Renal pelvis (tissue), 4 donors: Measurements from ENCODE around the gene MMD. TPM values are rescaled to one million over a fixed set of nuclear protein-coding genes. Genes with fewer than 3 reads are reported as not detected.
"Not testable (repeated sequence)": the region's sequence is repeated elsewhere in the genome, so short reads cannot be mapped to it uniquely, and the experiment has no call there.

Source experiments
- DNase-seq: peaks from one replicate; pipeline ENCODE4 v3.0.0-alpha.2; 2013
- polyA plus RNA-seq, 3 donors: library from polyadenylated mRNA; unstranded; fragments of 120-200 nt; gene quantifications; one replicate each; pipeline ENCODE4 v1.2.1, GENCODE V29; 2013; ENCODE audit not compliant: insufficient read length in 3 of 3

MMD gene
- polyA plus RNA-seq, 3 donors = 18.0 to 20.8 (median 18.9) TPM

DNA sequence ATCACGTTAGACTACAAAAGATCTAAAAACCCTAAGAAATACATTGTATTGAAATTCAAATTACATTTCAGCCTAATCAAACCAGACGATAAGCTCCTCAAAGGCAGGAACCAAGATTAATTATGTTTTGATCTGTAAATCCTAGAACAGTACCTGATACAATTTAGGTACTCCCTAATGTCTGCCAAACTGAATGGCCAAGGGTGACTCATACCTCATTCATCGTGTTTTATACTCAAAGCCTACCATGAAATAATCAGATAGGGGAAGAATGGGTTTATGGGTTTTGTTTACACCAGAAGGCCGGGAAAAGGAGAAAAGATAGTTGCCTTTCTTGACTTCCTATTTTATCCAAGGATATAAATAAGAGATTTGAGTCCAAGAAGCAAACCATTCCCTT, 19.3 kb downstream of the MMD start:
- no peak for DNase-seq

DNA sequence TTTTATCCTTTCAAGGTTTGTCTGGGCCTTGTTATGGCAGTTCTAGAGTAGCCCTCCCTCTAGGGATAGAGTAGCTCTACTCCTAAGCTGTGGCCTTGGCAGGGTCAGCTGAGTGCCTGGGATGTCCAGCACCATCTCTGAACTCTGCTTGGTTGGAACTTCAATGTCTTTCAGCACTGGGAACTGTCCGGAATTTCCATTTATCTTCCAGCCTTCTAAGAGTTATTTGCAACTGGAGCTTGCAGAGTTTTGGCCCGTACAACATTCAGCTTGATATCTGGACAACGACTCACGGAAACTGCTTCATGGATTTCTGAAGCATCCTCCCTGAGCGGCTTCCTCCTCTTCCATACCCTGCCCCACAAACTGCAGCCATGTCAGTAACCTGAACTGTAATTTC, 22.9 kb downstream of the MMD start:
- no peak for DNase-seq

DNA sequence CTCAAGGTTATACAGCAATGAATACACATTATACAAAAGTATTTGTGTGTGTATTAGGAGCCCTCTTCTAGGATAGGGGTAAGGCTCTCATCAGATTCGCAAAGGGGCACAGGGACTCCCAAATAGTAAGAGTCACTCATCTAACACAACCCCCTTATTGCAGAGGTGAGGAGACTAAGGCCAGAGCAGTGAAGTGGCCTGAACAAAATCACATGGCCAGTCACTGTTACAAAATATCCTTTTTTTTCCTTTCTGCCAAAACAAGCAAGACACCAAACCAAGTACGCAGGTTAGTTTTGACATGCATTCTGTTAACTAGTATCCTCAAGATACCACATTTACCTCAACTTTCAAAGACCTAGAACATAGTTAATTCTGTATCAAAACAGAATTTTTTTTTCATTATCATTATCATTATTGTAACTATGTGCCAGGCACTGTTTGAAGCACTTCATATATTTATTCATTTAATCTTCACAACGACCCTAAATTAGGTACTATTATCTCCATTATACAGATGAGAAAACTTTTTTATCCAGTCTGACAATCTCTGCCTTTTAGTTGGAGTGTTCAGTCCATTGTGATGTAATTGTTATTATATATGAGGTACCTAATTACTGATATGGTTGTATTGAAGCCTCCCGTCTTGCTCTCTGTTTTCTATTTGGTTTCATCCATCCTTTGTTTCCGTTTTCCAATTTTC, 25.7 kb downstream of the MMD start:
- DNase-seq = no peak

DNA sequence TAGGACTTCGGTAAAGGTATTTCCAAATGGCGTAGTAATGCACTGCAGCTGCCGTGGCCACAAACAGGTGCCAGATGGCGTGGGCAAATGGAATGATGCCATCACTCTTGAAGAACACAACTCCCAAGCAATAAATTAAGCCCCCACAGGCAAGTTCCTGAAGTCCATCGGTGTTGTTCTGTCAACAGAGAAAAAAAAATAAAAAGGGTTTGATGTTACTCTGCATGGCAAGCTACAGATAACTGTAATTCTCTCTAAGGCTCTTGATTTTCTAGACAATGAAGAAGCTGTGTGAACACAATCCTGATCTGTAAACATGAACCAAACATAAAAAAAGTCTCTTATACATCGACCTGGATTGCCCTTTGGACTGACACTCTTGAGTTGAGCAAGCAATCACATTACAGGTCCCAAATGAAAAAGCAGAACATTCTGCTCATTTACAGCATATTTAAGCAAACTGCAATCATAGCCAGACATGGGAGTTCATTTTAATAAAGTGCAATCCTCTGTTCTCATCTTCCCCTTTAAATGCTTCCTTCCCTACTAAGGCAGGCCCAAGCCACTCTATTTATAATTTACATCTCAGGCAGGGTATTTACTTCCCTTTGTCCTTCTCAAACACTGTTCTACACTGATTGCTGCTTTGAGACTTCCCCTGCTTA, 27.1 kb downstream of the MMD start:
- no peak for DNase-seq

DNA sequence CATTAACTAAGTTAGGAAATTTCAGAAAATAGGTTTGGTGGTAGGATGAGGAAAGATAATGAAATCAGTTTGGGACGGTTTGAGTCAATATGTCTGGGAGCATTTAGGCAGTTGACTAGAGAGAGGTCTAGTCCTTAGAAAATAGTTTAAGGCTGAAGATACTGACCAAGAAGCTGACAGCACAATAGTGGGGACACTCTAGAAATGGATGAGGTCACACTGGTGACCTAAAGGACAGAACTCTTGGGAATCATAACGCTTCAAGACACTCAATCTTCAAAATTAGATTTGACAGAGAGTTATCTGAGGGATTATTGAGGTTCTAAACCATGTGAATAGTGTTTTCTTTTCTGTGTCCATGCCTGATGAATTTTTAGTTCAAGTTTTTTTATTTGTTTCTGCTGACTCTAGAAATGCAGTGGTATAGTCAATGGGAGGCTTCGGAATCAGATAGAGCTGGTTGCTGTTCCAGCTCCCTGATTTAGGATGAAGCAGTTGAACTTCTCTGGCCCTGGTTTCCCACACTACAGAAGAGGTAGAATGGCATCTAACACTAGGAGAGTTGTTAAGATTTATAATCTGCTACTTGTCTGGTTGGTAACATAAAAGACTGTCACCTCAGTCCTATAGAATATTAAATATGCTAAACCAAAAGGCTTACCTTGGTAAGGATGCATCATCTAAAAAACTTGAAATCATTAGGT, 29.7 kb downstream of the MMD start:
- DNase-seq = no peak

DNA sequence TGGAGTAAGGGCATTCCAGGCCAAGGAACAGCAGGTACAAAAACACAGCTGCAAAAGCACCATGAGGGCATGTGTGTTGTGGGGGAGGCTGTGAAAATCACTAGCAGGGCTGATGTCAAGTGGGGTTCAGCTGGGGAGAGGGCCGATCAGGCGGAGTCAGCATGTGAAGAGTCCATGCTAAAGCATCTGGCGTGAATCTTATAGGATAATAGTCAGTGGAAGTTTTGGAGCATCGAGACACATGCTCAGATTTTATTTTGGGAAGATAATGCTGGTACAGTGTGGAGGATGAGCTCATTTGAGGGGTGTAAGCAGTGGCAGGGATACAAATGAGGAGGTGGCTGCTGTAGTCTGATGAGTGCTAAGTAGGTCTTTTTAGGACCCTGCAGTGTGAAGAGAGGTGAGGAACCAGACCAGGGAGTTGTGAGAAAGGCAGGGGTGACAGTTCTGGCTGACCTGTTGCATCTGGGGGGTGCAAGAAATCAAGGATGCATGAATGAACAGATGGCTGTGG, 30.3 kb downstream of the MMD start:
- no peak for DNase-seq

DNA sequence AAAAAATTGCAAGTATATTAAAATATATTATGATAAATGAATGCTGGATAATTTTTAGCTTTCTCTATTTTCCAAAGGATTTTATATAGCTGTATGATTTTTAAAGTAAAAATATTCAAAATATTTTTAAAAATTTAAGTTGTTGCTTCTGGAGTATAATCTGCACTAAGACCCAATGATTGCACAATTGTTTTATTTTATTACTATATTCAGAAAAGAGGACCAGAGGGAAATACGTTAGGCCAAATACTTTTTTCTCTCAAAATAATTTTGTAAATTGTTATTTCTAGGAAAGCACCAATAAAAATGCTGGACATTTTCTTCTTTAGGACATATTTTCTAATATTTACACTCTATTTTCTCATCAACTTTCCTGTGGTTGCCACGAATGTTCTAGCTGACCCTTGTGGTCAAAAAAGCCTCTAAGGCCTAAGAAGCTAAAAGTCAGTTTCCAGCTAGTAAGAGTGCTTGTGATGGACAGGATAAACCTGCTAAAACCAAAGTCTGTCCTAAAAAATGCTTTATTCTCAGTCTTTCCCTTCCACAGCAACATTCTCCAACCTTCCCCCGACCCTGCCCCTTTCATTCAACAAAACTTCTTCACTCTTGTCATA, 31.2 kb downstream of the MMD start:
- DNase-seq = no peak

DNA sequence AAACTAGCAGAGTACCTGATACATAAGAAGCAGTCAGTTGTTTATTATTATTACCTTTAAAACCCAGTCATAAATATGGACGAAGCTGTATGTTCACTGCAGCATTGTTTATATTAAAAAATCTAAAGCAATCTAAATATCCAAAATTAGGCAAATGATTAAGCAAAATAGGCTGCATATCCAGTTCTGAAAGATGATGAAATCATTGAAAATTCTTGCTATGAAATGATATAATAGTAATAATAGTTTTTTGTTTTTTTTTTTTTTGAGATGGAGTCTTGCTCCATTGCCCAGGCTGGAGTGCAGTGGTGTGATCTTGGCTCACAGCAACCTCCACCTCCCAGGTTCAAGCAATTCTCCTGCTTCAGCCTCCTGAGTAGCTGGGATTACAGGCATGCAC, 31.9 kb downstream of the MMD start:
- DNase-seq = not testable (repeated sequence)

DNA sequence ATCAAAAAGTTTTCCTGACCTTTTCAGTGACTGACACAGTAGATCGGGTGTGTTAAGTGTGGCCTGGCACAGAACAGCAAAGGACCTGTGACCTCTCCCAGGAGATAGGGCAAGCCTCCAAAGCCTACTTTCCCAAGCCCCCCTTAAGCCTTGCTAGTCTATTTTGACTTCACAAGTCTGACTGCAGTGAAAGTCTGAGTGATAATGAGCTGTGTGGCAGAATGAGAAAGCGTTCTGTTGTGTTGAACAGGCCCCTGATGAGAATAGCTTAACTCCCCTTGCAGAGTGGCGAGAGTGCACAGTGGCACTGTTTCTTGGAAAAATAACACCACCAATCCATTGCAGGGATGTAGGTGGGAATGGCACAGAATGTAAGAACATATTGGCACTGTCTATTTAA, 32.8 kb downstream of the MMD start:
- DNase-seq = no peak

DNA sequence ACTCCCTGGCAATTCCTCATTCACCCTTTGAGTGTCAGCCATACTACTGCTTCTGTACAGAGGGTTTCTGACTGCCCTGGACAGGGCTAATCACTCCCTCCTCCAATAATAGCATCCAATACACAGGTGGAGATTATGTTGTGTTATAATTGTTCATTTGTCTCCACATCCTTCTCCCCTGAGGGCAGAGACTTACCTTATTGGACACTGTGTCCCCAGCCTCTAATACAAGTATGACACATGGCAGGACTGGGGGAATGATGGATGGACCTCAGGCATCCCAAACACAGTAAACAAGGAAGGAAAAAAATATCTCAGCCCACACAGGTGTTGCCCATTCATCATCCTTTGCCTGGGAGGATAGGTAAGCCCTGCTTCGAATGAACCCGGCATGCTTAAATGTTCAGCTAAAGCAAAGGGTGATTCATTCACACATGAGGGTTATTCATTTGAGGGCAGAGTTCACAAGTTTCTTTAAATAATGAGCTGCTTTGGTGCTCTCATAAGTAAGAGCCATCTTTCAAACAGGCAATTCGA, 34.8 kb downstream of the MMD start:
- no peak for DNase-seq

DNA sequence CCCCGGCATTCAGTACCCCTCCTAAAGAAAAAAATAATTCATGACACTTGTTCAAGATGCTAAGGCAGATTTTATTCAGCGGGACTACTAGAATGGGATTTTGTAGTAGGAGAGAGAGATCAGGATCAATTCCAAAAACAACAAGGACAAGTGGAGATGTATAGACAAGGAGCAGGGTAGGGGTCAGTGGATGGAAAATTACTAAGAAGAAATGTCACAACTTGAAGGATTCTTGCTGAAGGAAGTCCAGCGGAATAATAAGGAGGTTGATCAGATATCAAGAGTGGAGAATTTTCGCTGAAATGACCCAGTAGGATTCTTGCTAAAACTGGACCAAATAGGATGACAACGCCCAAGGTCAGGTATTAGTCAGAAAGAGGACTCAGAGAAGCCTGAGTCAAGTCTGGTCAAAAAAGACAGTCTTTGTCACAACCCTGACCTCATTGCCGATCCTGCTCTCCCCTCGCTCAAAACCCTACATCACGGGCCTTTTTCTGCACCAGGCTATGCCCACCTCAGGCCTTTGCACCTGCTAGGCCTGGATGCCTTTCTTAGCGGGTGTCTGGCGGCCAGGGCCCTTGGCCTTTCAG, 36.9 kb downstream of the MMD start:
- peak; percentile 64 for DNase-seq

DNA sequence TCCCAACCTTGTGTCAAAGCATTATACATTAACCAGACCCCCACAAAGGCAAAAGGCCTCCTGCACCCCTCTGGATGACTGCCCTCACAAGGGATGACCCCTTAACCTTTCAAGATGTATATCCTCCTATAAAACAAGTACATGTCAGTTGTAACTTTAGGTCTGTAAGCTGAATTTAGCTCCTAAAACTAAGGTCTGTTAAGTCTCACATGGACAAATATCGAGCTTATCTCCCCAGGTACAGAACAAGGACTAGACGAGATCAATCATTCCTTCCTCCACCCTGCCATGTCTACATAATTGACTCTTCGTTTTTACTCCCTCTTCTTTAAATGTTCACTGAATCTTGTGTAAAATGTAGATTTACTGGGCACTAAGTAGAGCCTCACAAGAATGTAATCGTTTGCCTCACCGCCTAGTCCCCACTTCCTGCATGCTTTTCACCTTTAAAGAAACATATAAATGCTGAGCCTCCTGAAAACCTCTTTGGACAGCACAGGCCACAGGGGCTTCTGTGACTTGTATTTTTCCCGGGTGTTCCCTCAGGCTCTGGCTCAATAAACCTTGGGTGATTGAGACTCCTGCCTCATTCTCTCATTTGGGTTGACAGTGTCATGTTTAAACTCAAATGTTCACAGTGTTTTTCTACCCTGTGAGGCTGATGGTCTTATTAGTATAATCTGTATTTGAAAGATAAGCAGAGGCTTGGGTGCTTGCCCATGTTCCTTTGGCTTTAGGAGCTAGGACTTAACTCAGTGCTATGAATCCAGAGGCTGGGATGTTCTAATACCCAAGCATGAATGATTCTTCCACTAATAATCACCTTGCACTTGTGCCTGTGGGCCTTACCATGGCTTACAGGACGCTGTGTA, 37.6 kb downstream of the MMD start:
- peak; percentile 15 for DNase-seq

DNA sequence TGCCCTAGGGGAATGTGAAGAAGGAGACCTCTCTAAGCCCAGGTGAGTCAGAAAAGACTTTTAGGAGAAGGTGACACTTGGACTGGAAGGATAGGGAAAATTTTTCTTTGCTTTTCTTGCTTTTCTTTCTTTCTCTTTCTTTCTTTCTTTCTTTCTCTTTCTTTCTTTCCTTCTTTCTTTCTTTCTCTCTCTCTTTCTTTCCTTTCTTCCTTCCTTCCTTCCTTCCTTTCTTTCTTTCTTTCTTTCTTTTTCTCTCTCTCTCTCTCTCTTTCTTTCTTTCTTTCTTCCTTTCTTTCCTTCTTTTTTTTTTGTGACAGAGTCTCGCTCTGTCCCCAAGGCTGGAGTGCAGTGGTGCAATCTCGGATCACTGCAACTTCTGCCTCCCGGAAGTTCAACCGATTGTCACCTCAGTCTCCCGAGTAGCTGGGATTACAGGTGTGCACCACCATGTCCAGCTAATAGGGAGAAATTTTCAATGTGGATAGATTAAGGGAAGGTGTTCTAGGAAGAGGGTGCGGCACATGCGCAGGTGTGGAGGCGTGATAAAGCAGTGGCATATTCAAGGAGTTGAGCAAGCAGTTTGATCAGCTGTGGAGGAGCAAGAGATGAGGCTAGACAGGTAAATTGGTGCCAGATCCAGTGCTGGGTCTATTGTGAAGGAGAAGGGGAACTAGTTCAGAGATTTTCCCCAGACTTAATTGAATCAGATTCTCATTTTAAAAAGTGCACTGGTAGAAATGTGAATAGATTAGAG, 40.4 kb downstream of the MMD start:
- DNase-seq = no peak

DNA sequence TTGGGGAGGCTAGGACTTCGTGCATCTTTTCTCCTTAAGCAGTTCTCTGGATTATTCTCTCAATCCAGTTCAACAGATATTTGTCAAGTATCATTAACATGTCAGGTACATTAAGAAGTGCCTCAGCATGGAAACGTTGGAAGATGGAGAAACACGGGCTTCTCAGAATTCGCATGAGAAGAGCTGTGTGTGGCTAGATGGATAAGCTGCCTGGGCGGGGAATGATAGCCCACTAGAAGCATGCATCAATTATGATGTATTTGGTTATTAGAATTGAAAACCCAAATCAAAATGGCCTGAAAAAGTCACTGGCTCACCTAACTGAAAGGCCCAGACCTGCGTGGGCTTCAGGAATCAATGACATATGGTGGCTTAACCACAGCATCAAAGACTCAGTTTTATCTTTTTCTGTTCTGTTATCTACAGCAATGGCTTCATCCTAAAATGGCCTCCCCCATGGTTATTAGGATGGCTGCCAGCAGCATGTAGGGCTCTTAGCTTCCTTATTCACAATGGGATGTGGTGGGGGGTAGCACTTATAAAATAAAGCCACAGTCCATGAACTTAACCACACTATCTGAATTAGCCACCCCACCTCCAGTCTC, 43.9 kb downstream of the MMD start:
- no peak for DNase-seq

DNA sequence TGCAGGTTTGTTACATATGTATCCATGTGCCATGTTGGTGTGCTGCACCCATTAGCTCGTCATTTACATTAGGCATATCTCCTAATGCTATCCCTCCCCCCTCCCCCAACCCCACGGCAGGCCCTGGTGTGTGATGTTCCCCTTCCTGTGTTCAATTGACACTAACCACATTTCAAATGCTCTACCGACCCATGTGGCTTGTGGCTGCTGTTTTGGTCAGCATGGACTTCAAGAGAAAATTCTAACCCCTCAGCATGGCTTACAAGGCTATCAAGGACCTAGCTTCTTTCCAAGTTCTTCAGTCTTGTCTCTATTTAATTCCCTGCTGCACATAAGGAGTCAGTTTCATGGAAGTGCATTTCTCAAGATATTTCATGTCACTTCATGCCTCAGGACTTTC, 52.9 kb downstream of the MMD start:
- no peak for DNase-seq

DNA sequence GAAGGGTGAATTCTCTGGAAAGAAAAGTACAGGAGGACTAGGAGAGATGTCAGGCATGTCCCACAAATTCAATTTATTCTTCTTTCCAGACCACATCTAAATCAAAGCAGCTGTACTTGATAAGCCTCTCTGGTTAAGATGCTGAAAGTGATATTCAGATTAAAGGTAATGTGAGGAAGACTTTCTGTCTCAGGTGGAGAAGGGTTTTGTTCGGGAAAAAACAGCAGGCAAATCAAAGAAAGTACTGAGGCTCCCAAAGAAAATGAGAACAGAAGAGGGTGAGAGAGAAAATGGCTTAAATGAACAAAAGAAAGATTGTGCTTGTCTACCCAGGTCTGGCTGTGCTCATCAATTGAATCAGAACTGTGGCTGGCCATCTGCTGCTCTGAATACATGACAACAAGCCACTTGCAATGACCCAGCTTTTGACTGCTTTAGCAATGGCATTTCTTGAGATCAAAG, 55.6 kb downstream of the MMD start:
- no peak for DNase-seq

DNA sequence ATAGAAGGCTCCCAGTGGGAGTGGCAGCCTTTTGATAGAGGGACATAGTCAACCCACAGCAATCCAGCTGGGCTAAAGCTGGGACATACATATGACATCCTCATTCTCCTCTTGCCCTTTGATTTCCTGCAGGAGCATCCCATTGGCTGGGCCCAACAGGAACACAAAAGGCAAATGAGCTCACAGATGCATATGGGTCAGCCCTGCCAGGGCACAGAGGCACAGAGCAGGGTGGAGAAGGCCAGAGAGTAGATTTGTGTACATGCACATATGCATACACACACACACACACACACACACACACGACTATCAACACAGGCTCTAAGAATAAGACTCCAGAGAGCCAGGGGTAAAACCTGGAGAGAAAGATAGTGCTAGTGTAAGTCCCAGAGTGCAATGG, 58.6 kb downstream of the MMD start:
- DNase-seq = no peak

DNA sequence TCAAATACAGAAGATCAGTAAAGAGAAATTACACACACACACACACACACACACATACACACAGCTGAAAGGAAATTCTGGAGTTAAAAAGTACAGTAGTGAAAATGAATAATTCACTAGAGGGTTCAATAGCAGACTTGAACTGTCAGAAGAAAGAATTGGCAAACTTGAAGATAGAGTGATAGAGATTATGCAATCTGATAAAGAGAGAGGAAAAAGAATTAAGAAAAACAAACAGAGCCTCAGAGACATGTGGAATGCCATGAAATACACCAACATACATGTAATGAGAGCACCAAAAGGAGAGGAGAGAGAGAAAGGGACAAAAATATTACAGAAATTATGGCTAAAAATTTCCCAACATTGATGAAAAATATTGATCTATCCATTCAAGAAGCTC, 60.7 kb downstream of the MMD start:
- DNase-seq = no peak
